BLaER1 (cell line): ENCODE data around the gene ASTN1.

Experiments
- H3K27ac ChIP-seq: shearing (Covaris generic); formaldehyde crosslinking; 2 replicates; pipeline ENCODE4 v1.8.1; 2022
- H3K27me3 ChIP-seq: shearing (Covaris generic); formaldehyde crosslinking; 2 replicates; pipeline ENCODE4 v1.8.1; 2022
- H3K36me3 ChIP-seq: shearing (Covaris generic); formaldehyde crosslinking; 2 replicates; pipeline ENCODE4 v1.8.1; 2022
- H3K4me1 ChIP-seq: shearing (Covaris generic); formaldehyde crosslinking; 2 replicates; pipeline ENCODE4 v1.8.1; 2022
- H3K4me2 ChIP-seq: shearing (Covaris generic); formaldehyde crosslinking; 2 replicates; pipeline ENCODE4 v1.8.1; 2022
- H3K4me3 ChIP-seq: shearing (Covaris generic); formaldehyde crosslinking; 2 replicates; pipeline ENCODE4 v1.8.1; 2022
- H3K9ac ChIP-seq: shearing (Covaris generic); formaldehyde crosslinking; 2 replicates; pipeline ENCODE4 v1.8.1; 2022
- H3K9me3 ChIP-seq: shearing (Covaris generic); formaldehyde crosslinking; 2 replicates; pipeline ENCODE4 v1.8.1; 2022
- H4K20me1 ChIP-seq: shearing (Covaris generic); formaldehyde crosslinking; 2 replicates; pipeline ENCODE4 v1.8.1; 2022
- Cebpa-rat ChIP-seq: shearing (Covaris generic); IDR thresholded peaks from 2 replicates; pipeline ENCODE4 v1.8.1; 2022

ASTN1 gene

DNA sequence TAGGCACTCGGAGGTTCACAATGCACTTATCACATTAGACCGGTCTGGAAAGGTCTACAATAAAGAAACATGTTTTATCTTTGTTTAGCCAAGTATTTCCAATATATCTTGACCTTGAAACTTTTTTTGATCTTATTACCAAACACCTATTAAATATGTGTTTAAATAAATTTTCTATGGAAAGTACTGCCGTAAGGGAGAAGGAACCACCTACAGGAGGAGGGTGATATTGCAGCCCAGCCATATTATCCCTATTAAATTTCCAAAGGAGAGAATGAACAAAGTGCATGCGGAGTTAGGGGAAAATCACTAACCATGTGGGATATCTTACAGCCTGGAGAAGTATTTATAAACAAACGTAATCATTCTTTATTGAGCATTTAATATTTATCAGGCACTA lies 20.7 kb upstream of the ASTN1 start:
- Histone ChIP-seq H4K20me1 (no peaks in the 10 kb centered on the region), H3K4me1 (peaks cover 7% of the 10 kb centered on the region), H3K36me3 (no peaks in the 10 kb centered on the region), H3K27me3 (peaks cover 9% of the 10 kb centered on the region), H3K27ac (no peak overlapping the region), H3K9ac (no peak overlapping the region), H3K9me3 (no peaks in the 10 kb centered on the region; the same call in 1 of the 2 replicates), H3K4me2 (no peak overlapping the region), H3K4me3 (no peak overlapping the region)
- TF ChIP-seq Cebpa-rat: no peak

- Histone ChIP-seq H4K20me1 (no peaks in the 10 kb centered on the region), H3K27me3 (peaks cover 9% of the 10 kb centered on the region), H3K27ac (no peak overlapping the region), H3K4me2 (no peak overlapping the region), H3K36me3 (no peaks in the 10 kb centered on the region), H3K9me3 (no peaks in the 10 kb centered on the region; the same call in 1 of the 2 replicates), H3K4me3 (no peak overlapping the region), H3K4me1 (peaks cover 7% of the 10 kb centered on the region), H3K9ac (no peak overlapping the region)
- TF ChIP-seq Cebpa-rat: no peak
Measured at GRCh38 chr1:177183836-177184235, 19.3 kb upstream of the ASTN1 start.

DNA sequence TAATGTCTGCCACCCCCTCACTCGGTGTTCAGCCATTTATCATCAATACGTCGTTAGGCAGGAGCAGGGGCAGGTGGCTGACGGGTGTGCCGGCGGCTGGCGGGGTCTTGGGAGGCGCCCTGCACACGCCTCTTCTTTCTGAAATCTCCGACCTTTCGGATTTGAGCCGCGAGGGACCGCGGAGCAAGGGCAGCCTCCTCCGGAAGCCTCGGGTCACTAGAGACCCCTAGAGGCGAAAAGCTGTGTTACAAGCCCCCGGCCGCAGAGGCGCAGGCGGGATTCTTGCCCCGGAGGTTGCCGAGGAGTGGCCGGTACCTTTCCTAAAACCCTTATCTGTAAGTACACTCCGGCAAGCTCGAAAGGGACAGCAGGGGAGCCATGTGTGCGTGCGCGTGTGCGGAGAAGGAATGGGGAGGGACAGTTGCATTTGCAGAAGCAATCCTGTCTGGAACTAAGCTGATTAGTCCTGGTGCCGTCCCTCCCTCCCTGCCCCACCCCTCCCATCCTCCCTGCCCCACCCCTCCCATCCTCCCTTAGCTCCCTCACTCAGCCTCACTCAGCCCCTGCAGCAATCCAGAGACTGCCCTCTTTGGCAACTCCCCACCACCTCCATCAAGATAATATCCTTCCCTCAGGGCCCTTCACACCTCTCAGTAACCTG lies 17.2 kb upstream of the ASTN1 start:
- H3K9ac ChIP-seq: no peak overlapping the region
- peaks cover 9% of the 10 kb centered on the region for H3K27me3 ChIP-seq
- no peaks in the 10 kb centered on the region for H3K36me3 ChIP-seq
- H3K27ac ChIP-seq: no peak overlapping the region
- peak overlapping the region; percentile 53 for H3K4me3 ChIP-seq
- TF ChIP-seq Cebpa-rat: no peak
- H3K9me3 ChIP-seq: peaks cover 4% of the 10 kb centered on the region
- H3K4me2 ChIP-seq: peak overlapping the region; percentile 89
- H4K20me1 ChIP-seq: no peaks in the 10 kb centered on the region
- peaks cover 7% of the 10 kb centered on the region for H3K4me1 ChIP-seq

GRCh38 chr1:177181280-177181630 lies 16.7 kb upstream of the ASTN1 start:
- peaks cover 7% of the 10 kb centered on the region for H3K4me1 ChIP-seq
- peaks cover 9% of the 10 kb centered on the region for H3K27me3 ChIP-seq
- no peaks in the 10 kb centered on the region for H3K36me3 ChIP-seq
- no peak overlapping the region for H3K27ac ChIP-seq
- H3K9me3 ChIP-seq: peaks cover 8% of the 10 kb centered on the region
- H4K20me1 ChIP-seq: no peaks in the 10 kb centered on the region
- peak overlapping the region; percentile 53 for H3K4me3 ChIP-seq
- no peak for TF ChIP-seq Cebpa-rat
- H3K4me2 ChIP-seq: peak overlapping the region; percentile 89
- H3K9ac ChIP-seq: no peak overlapping the region

DNA sequence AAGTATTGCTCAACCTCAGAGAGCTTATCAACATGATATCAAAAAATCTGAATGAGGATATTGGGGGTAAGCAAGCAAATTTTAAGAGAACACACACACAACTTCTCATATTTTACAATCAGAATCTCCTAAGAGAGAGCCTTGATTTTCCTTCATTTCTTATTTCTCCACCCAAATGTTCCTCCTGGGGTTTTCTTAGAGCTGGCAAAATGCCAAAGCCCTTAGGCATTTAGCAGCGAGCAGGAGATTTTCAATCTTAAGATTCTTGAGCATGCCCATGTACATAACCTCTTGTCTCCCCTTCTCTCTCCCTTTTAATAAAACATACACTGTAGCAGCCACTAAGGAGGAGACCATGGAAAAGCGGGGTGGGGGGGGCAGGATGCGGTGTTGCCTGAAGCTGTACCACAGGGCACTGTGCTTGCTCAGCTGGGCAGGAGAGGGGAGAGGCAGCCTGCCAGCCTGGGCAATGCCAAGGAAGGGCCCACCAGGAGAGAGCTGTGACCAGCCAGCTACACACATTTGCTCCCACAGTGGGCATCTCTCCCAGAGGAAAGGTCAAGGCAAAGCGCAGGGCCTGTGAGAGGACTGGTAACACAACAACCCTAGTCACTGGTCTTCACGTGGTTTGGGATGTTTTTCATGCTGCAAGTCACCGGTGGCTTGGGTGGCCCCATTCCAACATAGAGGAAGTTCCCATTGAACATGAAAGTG lies 10.6 kb upstream of the ASTN1 start:
- no peak for TF ChIP-seq Cebpa-rat
- no peak overlapping the region for H3K27ac ChIP-seq
- H4K20me1 ChIP-seq: no peaks in the 10 kb centered on the region
- H3K4me2 ChIP-seq: no peak overlapping the region
- H3K9ac ChIP-seq: no peak overlapping the region
- H3K4me1 ChIP-seq: no peaks in the 10 kb centered on the region
- peaks cover 33% of the 10 kb centered on the region for H3K27me3 ChIP-seq
- H3K9me3 ChIP-seq: peaks cover 15% of the 10 kb centered on the region
- H3K36me3 ChIP-seq: no peaks in the 10 kb centered on the region
- no peak overlapping the region for H3K4me3 ChIP-seq

DNA sequence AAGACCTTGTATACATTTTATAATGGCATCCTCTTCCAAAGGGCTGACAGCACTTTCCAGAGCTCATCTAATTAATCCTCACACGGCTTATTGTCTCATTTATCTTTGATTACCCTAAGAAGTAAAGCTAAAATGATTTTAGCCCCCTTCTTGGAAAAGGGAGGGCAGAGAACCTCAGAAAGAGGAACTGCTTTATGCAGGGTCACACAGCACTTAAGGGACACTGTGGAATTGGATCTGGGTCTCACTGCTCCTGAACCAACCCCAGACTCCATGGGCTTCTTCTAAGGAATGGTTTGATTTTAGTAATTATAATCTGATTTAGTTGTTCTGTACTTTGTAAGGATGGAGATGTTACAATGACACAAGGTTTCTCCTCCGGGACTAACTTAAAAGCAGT lies 9.5 kb upstream of the ASTN1 start:
- no peak overlapping the region for H3K4me3 ChIP-seq
- H3K27ac ChIP-seq: no peak overlapping the region
- H3K9ac ChIP-seq: no peak overlapping the region
- no peak for TF ChIP-seq Cebpa-rat
- H3K4me1 ChIP-seq: no peaks in the 10 kb centered on the region
- no peak overlapping the region for H3K4me2 ChIP-seq
- H3K36me3 ChIP-seq: no peaks in the 10 kb centered on the region
- H4K20me1 ChIP-seq: no peaks in the 10 kb centered on the region
- H3K27me3 ChIP-seq: peaks cover 44% of the 10 kb centered on the region
- H3K9me3 ChIP-seq: peaks cover 15% of the 10 kb centered on the region

GRCh38 chr1:177172866-177173265 lies 8.4 kb upstream of the ASTN1 start:
- Histone ChIP-seq H4K20me1 (no peaks in the 10 kb centered on the region), H3K27me3 (peaks cover 46% of the 10 kb centered on the region), H3K4me2 (no peak overlapping the region), H3K27ac (no peak overlapping the region), H3K9ac (no peak overlapping the region), H3K36me3 (no peaks in the 10 kb centered on the region), H3K4me3 (no peak overlapping the region), H3K4me1 (no peaks in the 10 kb centered on the region), H3K9me3 (peaks cover 15% of the 10 kb centered on the region)
- no peak for TF ChIP-seq Cebpa-rat

- Histone ChIP-seq H3K4me1 (no peaks in the 10 kb centered on the region), H3K4me2 (no peak overlapping the region), H3K4me3 (no peak overlapping the region)
Measured at GRCh38 chr1:177172272-177172671, 7.8 kb upstream of the ASTN1 start.

GRCh38 chr1:177171536-177172123 lies 7.1 kb upstream of the ASTN1 start:
- Histone ChIP-seq H3K27me3 (peaks cover 47% of the 10 kb centered on the region), H3K36me3 (no peaks in the 10 kb centered on the region), H3K9me3 (peaks cover 10% of the 10 kb centered on the region), H3K4me1 (no peaks in the 10 kb centered on the region), H3K4me2 (peak overlapping the region; percentile 73; the same call in 1 of the 2 replicates), H3K9ac (no peak overlapping the region), H3K4me3 (peak overlapping the region; percentile 61), H4K20me1 (no peaks in the 10 kb centered on the region), H3K27ac (no peak overlapping the region)
- no peak for TF ChIP-seq Cebpa-rat

More at GRCh38 chr1:177172272-177172671, 7.8 kb upstream of the ASTN1 start:
- peaks cover 46% of the 10 kb centered on the region for H3K27me3 ChIP-seq
- no peaks in the 10 kb centered on the region for H3K36me3 ChIP-seq
- no peaks in the 10 kb centered on the region for H4K20me1 ChIP-seq
- peaks cover 15% of the 10 kb centered on the region for H3K9me3 ChIP-seq
- H3K27ac ChIP-seq: no peak overlapping the region
- TF ChIP-seq Cebpa-rat: no peak
- no peak overlapping the region for H3K9ac ChIP-seq

- Histone ChIP-seq H3K27me3 (peaks cover 54% of the 10 kb centered on the region), H3K4me3 (peak within 1 kb of the TSS; percentile 61), H3K4me1 (no peaks in the 10 kb centered on the region), H3K27ac (no peak within 1 kb of the TSS), H3K4me2 (peak within 1 kb of the TSS; percentile 73), H3K9ac (no peak within 1 kb of the TSS), H4K20me1 (no peaks in the 10 kb centered on the region), H3K9me3 (peaks cover 7% of the 10 kb centered on the region; the same call in 1 of the 2 replicates), H3K36me3 (no peaks in the 10 kb centered on the region)
- no peak for TF ChIP-seq Cebpa-rat
Measured at GRCh38 chr1:177170756-177171535, 6.4 kb upstream of the ASTN1 start, which contains the start of gene BRINP2. TSS of gene BRINP2 (plus strand) at chr1:177170958. CDS start at chr1:177229877, 58,919 bp downstream.
